Nephron progenitor cell (in vitro differentiated cells): ENCODE data around the gene LMAN2L.

Experiments used
- DNase-seq: peaks from one replicate; pipeline ENCODE4 v3.0.0; 2021
- H3K27ac Mint-ChIP-seq: 2 replicates; pipeline ENCODE4 v1.8.0; 2021; ENCODE audit warnings: mild to moderate bottlenecking, moderate library complexity, mixed read lengths
- H3K27me3 Mint-ChIP-seq: 2 replicates; pipeline ENCODE4 v1.8.0; 2021; ENCODE audit warnings: mild to moderate bottlenecking, low read depth, mixed read lengths; ENCODE audit not compliant: poor library complexity
- H3K36me3 Mint-ChIP-seq: 2 replicates; pipeline ENCODE4 v1.8.0; 2021; ENCODE audit warnings: low read depth, mixed read lengths
- H3K4me1 Mint-ChIP-seq: 2 replicates; pipeline ENCODE4 v1.8.0; 2021; ENCODE audit warnings: mixed read lengths
- H3K4me3 Mint-ChIP-seq: 2 replicates; pipeline ENCODE4 v1.8.0; 2021; ENCODE audit warnings: mild to moderate bottlenecking, moderate library complexity, mixed read lengths
- H3K9me3 Mint-ChIP-seq: 2 replicates; pipeline ENCODE4 v1.8.0; 2021; ENCODE audit warnings: mild to moderate bottlenecking, moderate library complexity, mixed read lengths
- CTCF ChIP-seq: fragments of 200-600 bp; sonication (generic); IDR thresholded peaks from 2 replicates; pipeline ENCODE4 v1.5.0; 2021; ENCODE audit warnings: antibody characterized with exemption

Gene LMAN2L

GRCh38 chr2:96703021-96703751 is 36.7 kb downstream of the LMAN2L start:
- Mint-ChIP-seq H3K4me1 (peaks cover 6% of the 10 kb centered on the region), H3K36me3 (peaks cover 55% of the 10 kb centered on the region), H3K27me3 (no peaks in the 10 kb centered on the region), H3K9me3 (no peaks in the 10 kb centered on the region), H3K27ac (no peak overlapping the region), H3K4me3 (no peak overlapping the region)
- no peak for DNase-seq
- TF ChIP-seq CTCF = no peak

DNA sequence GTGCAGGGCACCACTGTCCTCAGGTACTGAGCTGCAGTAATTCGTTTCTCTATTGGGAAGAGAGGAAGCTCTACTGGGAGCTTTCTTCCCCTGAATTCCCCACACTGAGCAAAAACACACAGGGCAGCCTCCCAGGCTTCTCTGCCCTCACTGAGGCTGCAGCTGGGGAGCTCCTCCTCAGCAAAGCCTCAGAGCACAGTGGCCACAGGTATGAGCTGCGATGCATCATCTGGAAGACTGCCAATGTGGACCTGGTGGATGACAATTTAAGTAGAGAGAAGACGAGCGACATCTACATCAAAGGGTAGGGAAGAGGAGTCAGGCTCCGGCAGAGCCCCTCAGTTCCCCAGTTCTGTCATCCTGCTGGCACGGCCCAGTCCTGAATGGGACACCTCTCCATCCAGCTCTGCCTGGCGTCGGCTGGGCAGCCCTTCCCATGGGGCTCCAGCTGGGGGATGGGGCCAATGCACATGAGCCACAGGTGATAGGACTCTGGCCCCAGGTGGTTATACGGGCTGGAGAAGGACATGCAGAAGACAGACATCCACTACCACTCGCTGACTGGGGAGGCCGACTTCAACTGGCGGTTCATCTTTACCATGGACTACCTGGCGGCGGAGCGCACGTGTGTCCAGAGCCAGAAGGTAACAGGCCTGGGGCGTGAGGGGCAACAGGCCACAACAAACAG is 37.6 kb downstream of the LMAN2L start:
- Mint-ChIP-seq H3K9me3 (no peaks in the 10 kb centered on the region), H3K27me3 (no peaks in the 10 kb centered on the region), H3K4me3 (no peak overlapping the region), H3K4me1 (peaks cover 6% of the 10 kb centered on the region), H3K36me3 (peaks cover 45% of the 10 kb centered on the region), H3K27ac (no peak overlapping the region)
- no peak for TF ChIP-seq CTCF
- no peak for DNase-seq

- Mint-ChIP-seq H3K36me3 (peaks cover 39% of the 10 kb centered on the region), H3K4me1 (peaks cover 6% of the 10 kb centered on the region), H3K9me3 (no peaks in the 10 kb centered on the region), H3K27me3 (no peaks in the 10 kb centered on the region), H3K4me3 (no peak overlapping the region), H3K27ac (peak overlapping the region; percentile 18)
- no peak for DNase-seq
- no peak for TF ChIP-seq CTCF
Observed at GRCh38 chr2:96701636-96702035, 38.2 kb downstream of the LMAN2L start.

DNA sequence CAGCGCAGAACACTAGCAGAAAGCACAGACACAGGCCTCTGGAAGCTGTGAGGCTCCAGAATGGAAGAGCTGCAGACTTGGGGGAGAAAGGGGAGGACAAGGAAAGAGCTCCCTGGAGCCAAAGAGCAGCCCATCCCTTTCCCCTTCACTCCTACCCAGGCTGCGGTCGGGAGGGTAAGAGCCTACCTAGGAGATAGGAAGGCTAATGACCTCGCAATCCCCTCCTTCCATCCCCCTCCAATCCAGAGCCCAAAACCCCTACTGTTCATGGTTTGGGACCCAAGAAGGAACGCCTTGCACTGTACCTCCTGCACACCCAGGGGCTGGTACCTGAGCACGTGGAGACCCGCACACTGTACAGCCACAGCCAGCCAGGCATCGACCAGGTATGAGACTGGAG is 39.8 kb downstream of the LMAN2L start:
- no peak for DNase-seq
- Mint-ChIP-seq H3K4me1 (peaks cover 15% of the 10 kb centered on the region), H3K9me3 (no peaks in the 10 kb centered on the region), H3K36me3 (peaks cover 24% of the 10 kb centered on the region), H3K4me3 (no peak overlapping the region), H3K27me3 (no peaks in the 10 kb centered on the region), H3K27ac (no peak overlapping the region)
- no peak for TF ChIP-seq CTCF

DNA sequence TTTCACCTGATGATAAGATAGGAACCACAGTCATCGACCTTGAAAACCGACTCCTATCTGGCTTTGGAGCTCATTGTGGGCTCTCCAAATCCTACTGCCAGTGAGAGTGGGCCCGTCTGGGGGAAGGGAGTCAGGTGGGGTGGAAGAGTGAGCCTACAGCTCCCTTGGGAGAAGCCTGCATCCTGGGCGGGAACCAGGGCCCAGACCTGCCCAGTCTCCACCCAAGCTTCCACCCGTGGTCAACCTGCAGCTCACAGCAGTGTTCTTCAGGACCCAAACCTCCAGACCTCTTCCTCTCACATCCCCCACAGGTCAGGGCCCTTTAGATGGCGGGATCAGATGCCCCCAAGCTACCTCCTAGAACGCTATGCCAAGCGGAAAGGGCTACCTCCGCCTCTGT is 40.2 kb downstream of the LMAN2L start:
- H3K4me1 Mint-ChIP-seq = peaks cover 18% of the 10 kb centered on the region
- DNase-seq = no peak
- no peak overlapping the region for H3K27ac Mint-ChIP-seq
- no peak for TF ChIP-seq CTCF
- H3K4me3 Mint-ChIP-seq = no peak overlapping the region
- H3K9me3 Mint-ChIP-seq = no peaks in the 10 kb centered on the region
- H3K36me3 Mint-ChIP-seq = peaks cover 20% of the 10 kb centered on the region
- no peaks in the 10 kb centered on the region for H3K27me3 Mint-ChIP-seq

- no peak for TF ChIP-seq CTCF
- Mint-ChIP-seq H3K4me1 (peaks cover 22% of the 10 kb centered on the region), H3K9me3 (no peaks in the 10 kb centered on the region), H3K4me3 (no peak overlapping the region), H3K36me3 (peaks cover 14% of the 10 kb centered on the region), H3K27ac (no peak overlapping the region), H3K27me3 (no peaks in the 10 kb centered on the region)
- no peak for DNase-seq
Observed at GRCh38 chr2:96699021-96699420, 40.8 kb downstream of the LMAN2L start.
